Activated T-cell treated with anti-CD3 and anti-CD28 coated beads, Interleukin-2, amount 50 U/mL, for 72 hours (primary cell): ENCODE data around the gene HIBADH. TPM values are rescaled to one million over a fixed set of nuclear protein-coding genes. Genes with fewer than 3 reads are reported as not detected.

Source experiments
- ATAC-seq, 2 donors: fragments of 150-1000 bp; cut with Tn5 transposase; replicated peaks in 1 of 2; 2 replicates each; pipeline ENCODE4 v1.10.0; 2021; ENCODE audit warnings: moderate library complexity in 2 of 2, mild to moderate bottlenecking in 1 of 2
- DNase-seq, 2 donors: peaks; one replicate each; pipeline ENCODE4 v3.0.0; 2021 to 2022; ENCODE audit warnings: mixed read lengths in 1 of 2
- H3K27ac Mint-ChIP-seq: one replicate; pipeline ENCODE4 v1.8.0; 2022; ENCODE audit warnings: mild to moderate bottlenecking, moderate library complexity, mixed read lengths
- H3K27me3 Mint-ChIP-seq: one replicate; pipeline ENCODE4 v1.8.0; 2022; ENCODE audit warnings: low read depth, mixed read lengths
- H3K36me3 Mint-ChIP-seq, 2 donors: one replicate each; pipeline ENCODE4 v1.8.0; 2022; ENCODE audit warnings: mixed read lengths in 2 of 2, mild to moderate bottlenecking in 1 of 2; ENCODE audit not compliant: insufficient read depth in 2 of 2
- H3K4me1 Mint-ChIP-seq: one replicate; pipeline ENCODE4 v1.8.0; 2022; ENCODE audit warnings: low read depth, mixed read lengths
- H3K4me3 Mint-ChIP-seq, 2 donors: one replicate each; pipeline ENCODE4 v1.8.0; 2022; ENCODE audit warnings: mild to moderate bottlenecking in 2 of 2, mixed read lengths in 2 of 2, moderate library complexity in 2 of 2
- H3K9me3 Mint-ChIP-seq, 2 donors: one replicate each; pipeline ENCODE4 v1.8.0; 2022; ENCODE audit warnings: mixed read lengths in 2 of 2
- total RNA-seq, 2 donors: library from RNA; stranded (reverse); gene quantifications; one replicate each; pipeline ENCODE4 v1.2.3, GENCODE V29; 2022

HIBADH gene
- total RNA-seq, 2 donors from 2014 or later, result 18.2 to 20.0 TPM

- Mint-ChIP-seq H3K4me1 (no peaks in the 10 kb centered on the region), H3K36me3 (no peaks in the 10 kb centered on the region), H3K27me3 (no peaks in the 10 kb centered on the region), H3K4me3 (no peak overlapping the region), H3K27ac (peak overlapping the region; percentile 70), H3K9me3 (no peaks in the 10 kb centered on the region)
- ATAC-seq (no peak), DNase-seq (no peak)
These were observed 9.0 kb upstream of the HIBADH start for GRCh38 chr7:27671675-27672074.

- H3K4me1 Mint-ChIP-seq, result no peaks in the 10 kb centered on the region
- no peak overlapping the region for H3K4me3 Mint-ChIP-seq
- DNase-seq (no peak), ATAC-seq (no peak)
- H3K9me3 Mint-ChIP-seq, result no peaks in the 10 kb centered on the region
- H3K27ac Mint-ChIP-seq, result no peak overlapping the region
- no peaks in the 10 kb centered on the region for H3K27me3 Mint-ChIP-seq
- H3K36me3 Mint-ChIP-seq, result no peaks in the 10 kb centered on the region
These were observed 8.0 kb upstream of the HIBADH start for GRCh38 chr7:27670676-27671075.

GRCh38 chr7:27670177-27670576 lies 7.5 kb upstream of the HIBADH start:
- H3K27ac Mint-ChIP-seq, result no peak overlapping the region
- H3K36me3 Mint-ChIP-seq, result no peaks in the 10 kb centered on the region
- no peak overlapping the region for H3K4me3 Mint-ChIP-seq
- no peaks in the 10 kb centered on the region for H3K9me3 Mint-ChIP-seq
- no peaks in the 10 kb centered on the region for H3K4me1 Mint-ChIP-seq
- DNase-seq, result no peak
- H3K27me3 Mint-ChIP-seq, result no peaks in the 10 kb centered on the region
- ATAC-seq, result no peak

GRCh38 chr7:27665531-27665930 lies 2.8 kb upstream of the HIBADH start:
- peaks cover 16% of the 10 kb centered on the region for H3K4me1 Mint-ChIP-seq
- no peaks in the 10 kb centered on the region for H3K27me3 Mint-ChIP-seq
- H3K36me3 Mint-ChIP-seq, result no peaks in the 10 kb centered on the region
- ATAC-seq (no peak), DNase-seq (no peak)
- no peak overlapping the region for H3K27ac Mint-ChIP-seq
- no peak overlapping the region for H3K4me3 Mint-ChIP-seq
- H3K9me3 Mint-ChIP-seq, result no peaks in the 10 kb centered on the region

GRCh38 chr7:27663989-27664331 lies 1.3 kb upstream of the HIBADH start:
- ATAC-seq (no peak), DNase-seq (no peak)
- Mint-ChIP-seq H3K27ac (no peak overlapping the region), H3K27me3 (no peaks in the 10 kb centered on the region), H3K4me3 (peak overlapping the region in 1 of 2 donors; percentile 15), H3K4me1 (peaks cover 16% of the 10 kb centered on the region), H3K9me3 (no peaks in the 10 kb centered on the region), H3K36me3 (no peaks in the 10 kb centered on the region)

- ATAC-seq (no peak), DNase-seq (peak; percentile 3 to 26)
- H3K36me3 Mint-ChIP-seq, result no peaks in the 10 kb centered on the region
- H3K9me3 Mint-ChIP-seq, result no peaks in the 10 kb centered on the region
- H3K4me1 Mint-ChIP-seq, result peaks cover 16% of the 10 kb centered on the region
- H3K4me3 Mint-ChIP-seq, result peak overlapping the region; percentile 80 to 83
- no peaks in the 10 kb centered on the region for H3K27me3 Mint-ChIP-seq
- H3K27ac Mint-ChIP-seq, result peak overlapping the region; percentile 42
These were observed 733 bp downstream of the HIBADH start for GRCh38 chr7:27661811-27662489.

GRCh38 chr7:27656724-27657123 lies 6.0 kb downstream of the HIBADH start:
- H3K4me1 Mint-ChIP-seq, result peaks cover 8% of the 10 kb centered on the region
- H3K9me3 Mint-ChIP-seq, result no peaks in the 10 kb centered on the region
- ATAC-seq (no peak), DNase-seq (no peak)
- H3K27ac Mint-ChIP-seq, result no peak overlapping the region
- no peak overlapping the region for H3K4me3 Mint-ChIP-seq
- H3K36me3 Mint-ChIP-seq, result no peaks in the 10 kb centered on the region
- H3K27me3 Mint-ChIP-seq, result no peaks in the 10 kb centered on the region

- no peaks in the 10 kb centered on the region for H3K36me3 Mint-ChIP-seq
- H3K27me3 Mint-ChIP-seq, result no peaks in the 10 kb centered on the region
- DNase-seq (no peak), ATAC-seq (no peak)
- no peaks in the 10 kb centered on the region for H3K4me1 Mint-ChIP-seq
- H3K27ac Mint-ChIP-seq, result no peak overlapping the region
- no peaks in the 10 kb centered on the region for H3K9me3 Mint-ChIP-seq
- no peak overlapping the region for H3K4me3 Mint-ChIP-seq
These were observed 7.5 kb downstream of the HIBADH start for GRCh38 chr7:27655184-27655583.

GRCh38 chr7:27652518-27652917 lies 10.2 kb downstream of the HIBADH start:
- no peak for DNase-seq
- Mint-ChIP-seq H3K4me1 (no peaks in the 10 kb centered on the region), H3K27ac (no peak overlapping the region), H3K9me3 (no peaks in the 10 kb centered on the region), H3K27me3 (no peaks in the 10 kb centered on the region), H3K36me3 (no peaks in the 10 kb centered on the region), H3K4me3 (no peak overlapping the region)
- no peak for ATAC-seq

GRCh38 chr7:27651702-27652101 lies 11.0 kb downstream of the HIBADH start:
- H3K27ac Mint-ChIP-seq, result no peak overlapping the region
- no peaks in the 10 kb centered on the region for H3K4me1 Mint-ChIP-seq
- DNase-seq (no peak), ATAC-seq (no peak)
- H3K9me3 Mint-ChIP-seq, result no peaks in the 10 kb centered on the region
- H3K27me3 Mint-ChIP-seq, result no peaks in the 10 kb centered on the region
- no peaks in the 10 kb centered on the region for H3K36me3 Mint-ChIP-seq
- no peak overlapping the region for H3K4me3 Mint-ChIP-seq

GRCh38 chr7:27650283-27650682 lies 12.4 kb downstream of the HIBADH start:
- DNase-seq (no peak), ATAC-seq (no peak)
- Mint-ChIP-seq H3K36me3 (no peaks in the 10 kb centered on the region), H3K4me1 (no peaks in the 10 kb centered on the region), H3K4me3 (no peak overlapping the region), H3K27me3 (no peaks in the 10 kb centered on the region), H3K9me3 (no peaks in the 10 kb centered on the region), H3K27ac (no peak overlapping the region)

GRCh38 chr7:27647489-27647888 lies 15.2 kb downstream of the HIBADH start:
- no peaks in the 10 kb centered on the region for H3K4me1 Mint-ChIP-seq
- peaks cover 0 to 4% of the 10 kb centered on the region in 2 donors for H3K36me3 Mint-ChIP-seq
- no peak overlapping the region for H3K27ac Mint-ChIP-seq
- no peak overlapping the region for H3K4me3 Mint-ChIP-seq
- no peak for ATAC-seq
- DNase-seq, result no peak
- no peaks in the 10 kb centered on the region for H3K27me3 Mint-ChIP-seq
- no peaks in the 10 kb centered on the region for H3K9me3 Mint-ChIP-seq

- Mint-ChIP-seq H3K9me3 (no peaks in the 10 kb centered on the region), H3K27ac (no peak overlapping the region), H3K4me1 (no peaks in the 10 kb centered on the region), H3K27me3 (no peaks in the 10 kb centered on the region), H3K4me3 (no peak overlapping the region), H3K36me3 (peaks cover 0 to 4% of the 10 kb centered on the region in 2 donors)
- ATAC-seq, result no peak
- DNase-seq, result no peak
These were observed 15.6 kb downstream of the HIBADH start for GRCh38 chr7:27647046-27647445.

GRCh38 chr7:27642271-27642670 lies 20.4 kb downstream of the HIBADH start:
- H3K9me3 Mint-ChIP-seq, result no peaks in the 10 kb centered on the region
- H3K27ac Mint-ChIP-seq, result no peak overlapping the region
- H3K4me1 Mint-ChIP-seq, result no peaks in the 10 kb centered on the region
- H3K36me3 Mint-ChIP-seq, result peaks cover 3 to 4% of the 10 kb centered on the region in 2 donors
- H3K4me3 Mint-ChIP-seq, result no peak overlapping the region
- no peaks in the 10 kb centered on the region for H3K27me3 Mint-ChIP-seq
- DNase-seq, result no peak
- no peak for ATAC-seq
